HS-5 (cell line): ENCODE data around the gene PRKCA.
"Not testable (repeated sequence)": the region's sequence is repeated elsewhere in the genome, so short reads cannot be mapped to it uniquely, and the experiment has no call there.

Experiments used
- DNase-seq: peaks from one replicate; pipeline ENCODE4 v3.0.0-alpha.2; 2012; ENCODE audit warnings: low read depth

The PRKCA gene

DNA sequence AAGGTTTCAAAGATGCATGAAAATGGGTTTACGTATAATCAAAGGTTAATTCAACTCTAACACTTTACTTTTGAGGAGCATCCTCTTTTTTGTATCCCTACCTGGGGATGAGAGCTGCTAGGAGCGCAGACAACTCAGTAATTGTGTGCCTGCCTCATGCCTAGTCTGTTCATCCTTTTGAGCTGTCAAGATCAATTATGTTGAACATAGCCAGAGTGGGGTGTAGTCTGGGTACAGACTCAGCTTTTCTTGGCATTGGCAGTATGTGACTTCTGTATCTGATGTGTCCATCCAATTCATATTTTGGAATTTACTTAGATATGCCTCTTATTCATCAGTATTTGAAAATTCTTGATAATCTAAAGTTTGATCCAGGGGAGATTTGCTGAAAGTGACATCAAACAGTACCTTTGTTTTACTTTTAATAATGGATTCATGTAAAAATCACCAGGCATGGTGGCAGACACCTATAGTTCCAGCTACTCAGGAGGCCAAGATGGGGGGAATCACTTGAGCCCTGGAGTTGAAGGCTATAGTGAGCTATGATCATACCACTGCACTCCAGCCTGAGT, 24.1 kb downstream of the PRKCA start:
- no peak for DNase-seq

DNA sequence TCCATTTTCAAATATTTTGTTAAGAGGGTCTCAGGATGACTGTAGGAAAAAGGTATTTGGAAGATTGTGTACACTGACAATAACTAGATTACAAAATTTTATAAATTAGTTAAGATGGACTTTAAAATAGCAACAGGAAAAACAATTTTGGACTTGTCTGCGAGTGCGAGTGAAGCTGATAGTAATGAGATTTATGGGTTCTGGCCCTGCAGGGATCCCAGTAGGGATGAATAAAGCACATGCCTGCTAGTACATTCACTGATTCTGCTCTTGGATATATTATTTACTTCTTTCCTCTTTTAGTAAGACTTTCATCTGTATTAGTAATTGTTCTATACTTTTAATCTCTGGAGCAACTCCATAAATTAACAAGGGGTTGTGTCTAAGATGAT, 28.2 kb downstream of the PRKCA start:
- no peak for DNase-seq

DNA sequence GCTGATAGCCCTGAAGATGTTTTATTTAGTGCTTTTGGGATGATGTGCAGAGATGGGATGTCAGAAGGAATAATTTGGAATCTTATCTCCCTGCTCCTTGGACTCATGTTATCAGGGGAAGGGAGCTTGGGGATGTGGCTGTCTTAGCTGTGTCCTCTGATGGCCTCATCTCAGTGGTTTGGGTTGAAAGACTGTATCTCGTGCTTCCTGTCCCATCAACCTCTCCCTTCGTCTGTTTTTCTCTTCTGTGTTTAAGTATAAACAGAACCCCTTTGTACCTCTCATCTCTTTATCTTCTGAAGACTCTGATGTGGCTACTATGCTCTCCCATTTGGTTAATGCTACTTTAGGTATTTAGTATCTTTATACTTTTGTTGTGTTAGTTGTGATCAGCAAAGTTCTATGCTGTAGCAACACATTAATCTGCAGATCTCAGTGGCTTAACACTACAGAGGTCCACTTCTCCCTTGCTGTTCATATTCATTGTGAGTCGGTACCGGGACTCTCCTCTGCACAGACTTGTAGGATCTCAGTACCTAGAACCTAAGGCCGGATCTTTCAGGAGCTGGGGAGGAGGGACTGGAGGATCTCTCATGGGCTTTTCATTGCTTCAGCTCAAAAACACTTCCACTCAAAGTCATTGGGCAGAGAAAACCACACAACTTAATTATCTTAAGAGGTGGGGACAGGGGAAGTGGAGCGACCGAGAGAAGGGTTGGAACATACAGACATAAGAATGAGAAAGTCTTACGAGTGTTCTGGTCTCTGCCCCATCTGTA, 28.8 kb downstream of the PRKCA start:
- DNase-seq = no peak

DNA sequence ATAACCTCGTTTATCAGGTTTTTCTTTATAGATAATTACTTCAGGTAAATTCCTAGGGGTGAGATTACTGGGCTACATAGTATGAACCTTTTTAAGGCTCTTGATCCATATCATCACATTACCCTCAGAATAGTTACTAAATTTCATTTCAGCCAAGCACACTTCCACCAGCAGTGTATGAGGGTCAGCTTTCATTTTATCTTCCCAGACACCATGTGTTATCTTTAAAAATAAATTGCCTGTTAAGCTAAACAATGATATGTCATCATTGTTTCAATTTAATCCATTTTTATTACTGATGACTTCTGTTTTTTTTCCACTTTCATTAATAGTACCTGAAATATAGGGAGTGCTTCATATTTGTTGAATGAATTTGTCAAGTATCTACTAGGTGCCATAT, 33.4 kb downstream of the PRKCA start:
- no peak for DNase-seq

DNA sequence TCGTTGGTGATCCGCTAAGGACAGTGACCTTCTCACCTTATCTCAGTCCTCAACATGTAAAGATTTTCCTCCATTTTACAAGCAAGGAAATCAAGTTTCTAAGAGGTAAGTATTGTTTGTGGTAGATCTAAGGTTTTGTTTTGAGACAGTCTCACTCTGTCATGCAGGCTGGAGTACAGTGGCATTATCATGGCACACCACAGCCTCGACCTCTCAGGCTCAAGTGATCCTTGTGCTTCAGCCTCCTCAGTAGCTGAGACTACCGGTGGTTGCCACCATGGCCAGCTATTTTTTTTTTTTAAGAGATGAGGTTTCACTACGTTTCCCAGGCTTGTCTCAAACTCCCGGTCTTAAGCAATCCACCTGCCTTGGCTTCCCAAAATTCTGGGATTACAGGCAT, 34.9 kb downstream of the PRKCA start:
- no peak for DNase-seq

DNA sequence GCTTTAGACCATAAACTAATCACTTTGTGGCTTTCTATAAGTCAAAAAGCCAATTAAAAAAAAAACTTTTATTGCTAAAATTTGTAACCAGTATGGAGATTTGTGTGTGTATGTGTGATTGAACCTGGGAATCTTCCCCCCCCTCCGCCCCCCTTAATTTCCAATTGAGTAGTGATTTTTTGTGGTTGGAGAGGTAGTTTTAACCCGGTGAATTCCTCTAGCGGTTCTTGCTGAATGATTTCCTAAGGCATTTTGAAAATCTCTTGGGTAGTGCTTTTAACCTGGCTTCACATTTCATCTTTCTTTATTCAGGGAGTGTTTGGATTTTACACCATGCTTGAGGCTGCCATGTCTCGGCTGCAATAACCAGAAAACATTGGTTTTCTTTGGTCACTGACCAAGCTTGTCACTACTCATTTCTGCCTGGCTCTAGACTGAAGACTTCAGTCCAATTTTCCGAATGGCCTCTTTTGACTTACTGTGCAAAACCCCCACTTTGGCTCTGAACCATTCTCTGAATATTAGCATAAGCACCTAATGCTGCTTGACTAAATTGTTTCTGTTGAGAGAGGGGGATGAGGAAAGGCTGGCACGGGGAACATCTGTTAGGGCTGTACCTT, 35.6 kb downstream of the PRKCA start:
- DNase-seq = no peak

DNA sequence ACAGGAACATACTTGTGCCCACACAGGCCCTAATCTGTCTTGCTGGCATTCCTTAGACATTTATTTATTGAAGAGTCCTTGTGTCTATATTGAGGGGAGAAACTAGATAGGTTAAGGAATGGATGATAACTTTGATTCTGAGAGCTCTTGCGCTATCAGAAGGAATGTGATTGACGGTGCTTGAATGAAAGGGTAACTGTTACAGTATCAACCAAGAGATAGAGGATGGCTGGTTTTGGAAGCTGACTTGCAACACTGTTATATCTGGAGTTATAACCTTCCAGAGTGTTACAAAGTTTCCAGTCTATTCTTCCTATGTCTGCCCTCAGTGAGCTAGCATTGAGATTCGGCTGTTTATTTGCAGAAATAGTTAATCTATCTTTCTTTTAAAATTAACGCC, 36.5 kb downstream of the PRKCA start:
- DNase-seq = no peak

DNA sequence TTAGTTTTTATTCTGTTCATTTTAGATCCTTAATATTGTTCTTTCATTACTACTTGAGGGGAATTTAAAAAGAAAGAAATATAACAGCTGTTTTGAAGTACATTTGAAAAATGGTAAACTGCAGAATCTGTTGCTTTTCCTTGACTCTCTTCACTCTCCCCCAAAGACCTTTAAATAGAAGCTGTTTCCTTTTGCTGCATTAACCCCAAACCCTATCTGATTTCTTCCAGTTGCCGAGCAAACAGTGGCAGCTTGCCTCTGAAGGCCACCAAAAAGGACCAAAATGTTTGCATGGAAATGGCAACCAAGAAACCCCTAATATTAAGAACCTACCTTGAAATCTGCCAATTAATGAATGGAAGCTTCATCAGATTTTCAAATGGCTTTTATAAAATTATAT, 37.1 kb downstream of the PRKCA start:
- no peak for DNase-seq

DNA sequence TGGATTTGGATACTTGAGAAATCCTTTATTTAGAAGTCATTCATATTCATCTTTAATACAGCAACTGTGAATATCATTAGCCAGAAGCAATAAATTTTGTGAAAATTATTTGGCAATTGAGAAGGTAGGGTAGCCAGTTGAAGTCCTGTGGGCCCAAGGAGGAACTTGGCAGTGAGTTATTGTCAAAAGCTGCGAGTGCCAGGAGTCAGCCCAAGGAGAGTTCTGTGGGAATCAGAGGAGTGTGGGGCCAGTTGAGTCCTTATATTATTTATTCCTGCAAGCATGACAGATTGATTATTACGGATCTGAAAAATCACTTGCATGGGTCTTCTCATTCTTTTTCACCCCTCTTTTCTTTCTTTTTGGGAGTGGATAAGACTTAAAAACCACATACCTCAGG, 38.3 kb downstream of the PRKCA start:
- DNase-seq = no peak

DNA sequence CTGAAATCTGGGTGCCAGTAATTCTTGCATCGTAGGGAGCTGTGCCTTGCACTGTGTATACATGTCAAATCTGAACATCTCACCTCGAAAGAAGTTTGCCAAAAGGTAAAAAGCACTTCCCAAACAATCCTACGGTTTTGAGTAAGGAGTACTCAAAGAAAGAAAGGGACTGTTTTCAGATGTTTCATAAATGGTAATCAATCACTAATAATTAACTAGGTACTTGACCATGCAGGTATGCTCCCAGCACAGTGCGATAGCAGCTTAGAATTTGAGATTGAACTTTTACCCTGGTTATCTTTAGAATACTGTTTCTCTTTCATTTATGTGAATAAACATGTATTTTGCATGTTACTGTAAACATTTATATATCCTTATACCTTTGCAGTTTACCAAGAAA, 39.0 kb downstream of the PRKCA start:
- DNase-seq = no peak

DNA sequence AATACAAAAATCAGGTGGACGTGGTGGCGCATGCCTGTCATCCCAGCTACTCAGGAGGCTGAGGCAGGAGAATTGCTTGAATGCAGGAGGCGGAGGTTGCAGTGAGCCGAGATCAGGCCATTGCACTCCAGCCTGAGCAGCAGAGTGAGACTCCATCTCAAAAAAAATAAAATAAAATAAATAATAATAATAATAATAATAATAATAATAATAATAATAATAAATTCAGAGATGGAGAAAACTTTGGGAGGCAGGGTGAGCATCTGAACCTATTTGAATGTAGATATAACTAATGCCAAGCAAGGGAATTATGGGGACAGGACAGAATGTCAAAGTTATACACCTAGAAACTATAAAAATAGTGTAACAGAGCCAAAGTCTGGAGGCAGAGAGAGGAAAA, 39.9 kb downstream of the PRKCA start:
- DNase-seq = not testable (repeated sequence)

DNA sequence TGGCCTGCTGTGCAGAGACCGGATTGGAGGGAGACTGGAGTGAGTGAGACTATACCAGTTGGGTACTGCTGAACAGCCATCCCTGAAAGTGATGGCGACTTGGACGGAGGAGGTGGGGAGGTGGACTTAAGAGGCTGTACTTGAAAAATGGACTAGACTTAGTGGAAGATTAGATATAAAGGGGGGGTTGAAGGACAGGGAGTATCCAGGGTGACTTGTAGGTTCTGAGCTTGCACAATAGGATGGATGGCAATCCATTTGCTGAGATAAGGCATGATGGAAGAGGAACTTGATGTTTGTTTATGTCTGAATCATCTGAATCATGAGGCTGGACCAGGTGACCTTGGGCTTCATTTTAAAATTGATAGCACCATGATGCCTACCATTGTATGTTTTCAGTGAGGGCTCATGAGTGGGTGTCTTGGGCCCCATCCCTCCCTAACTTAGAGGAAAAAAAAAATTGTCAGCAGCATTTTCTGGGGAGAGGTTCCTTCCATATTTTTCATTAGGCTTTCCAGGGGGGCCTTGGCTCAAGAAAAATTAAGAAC, 41.2 kb downstream of the PRKCA start:
- DNase-seq = no peak

DNA sequence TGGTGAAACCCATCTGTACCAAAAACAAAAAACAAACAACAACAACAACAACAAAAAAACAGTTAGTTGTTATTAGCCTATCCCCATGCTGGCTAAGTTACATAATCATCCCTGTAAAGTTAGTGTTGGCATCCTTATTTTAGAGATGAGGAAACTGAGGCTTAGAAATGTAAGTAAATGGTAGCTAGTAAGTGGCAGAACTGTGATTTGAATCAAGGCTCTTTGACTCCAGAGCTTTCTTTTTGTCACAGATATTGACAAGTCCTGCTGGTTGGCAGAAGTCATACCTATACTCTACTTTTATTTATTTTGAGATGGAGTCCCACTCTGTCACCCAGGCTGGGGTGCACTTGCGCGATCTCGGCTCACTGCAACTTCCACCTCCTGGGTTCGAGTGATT, 42.1 kb downstream of the PRKCA start:
- no peak for DNase-seq

DNA sequence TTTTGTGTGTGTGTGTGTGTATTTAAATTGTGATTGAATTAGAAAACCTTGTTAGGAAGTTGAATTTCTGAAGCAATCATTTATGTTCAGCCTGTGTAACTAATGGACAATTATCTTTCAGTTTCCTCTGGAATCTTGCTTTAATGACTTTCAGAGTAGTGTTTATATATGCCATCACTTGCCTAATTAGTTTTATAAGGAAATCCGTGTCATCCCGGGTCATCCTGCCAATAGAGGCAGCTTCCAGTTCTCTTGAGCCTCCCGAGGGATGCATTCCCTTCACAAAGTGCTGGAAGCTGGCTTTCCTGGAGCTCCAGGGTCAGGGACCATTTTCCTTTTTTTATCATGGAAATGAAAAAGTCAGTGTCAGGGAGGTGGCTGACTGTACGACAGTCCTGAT, 42.9 kb downstream of the PRKCA start:
- DNase-seq = no peak

DNA sequence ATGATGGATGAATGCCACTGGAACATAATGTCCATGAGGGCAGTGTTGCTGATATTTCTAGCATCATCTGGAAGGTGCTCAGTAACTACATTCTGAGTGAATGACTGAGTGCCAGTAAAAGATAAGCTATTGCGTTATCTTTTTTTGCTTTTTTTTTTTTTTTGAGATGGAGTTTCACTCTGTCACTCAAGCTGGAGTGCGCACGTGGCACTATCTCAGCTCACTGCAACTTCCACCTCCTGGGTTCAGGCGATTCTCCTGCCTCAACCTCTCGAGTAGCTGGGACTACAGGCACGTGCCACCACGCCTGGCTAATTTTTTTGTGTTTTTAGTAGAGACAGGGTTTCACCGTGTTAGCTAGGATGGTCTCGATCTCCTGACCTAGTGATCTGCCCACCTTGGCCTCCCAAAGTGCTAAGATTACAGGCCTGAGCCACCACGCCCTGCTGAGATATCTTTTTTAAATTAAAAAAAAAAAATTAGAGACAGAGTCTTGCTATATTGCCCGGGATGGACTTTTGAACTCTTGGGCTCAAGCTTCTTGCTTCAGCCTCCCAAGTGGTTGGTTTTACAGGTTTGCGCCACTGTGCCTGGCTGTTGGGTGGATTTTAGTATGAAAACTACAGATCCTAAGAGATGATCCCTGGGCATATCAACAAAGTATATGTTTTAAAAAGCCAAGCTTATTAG, 43.7 kb downstream of the PRKCA start:
- not testable (repeated sequence) for DNase-seq

DNA sequence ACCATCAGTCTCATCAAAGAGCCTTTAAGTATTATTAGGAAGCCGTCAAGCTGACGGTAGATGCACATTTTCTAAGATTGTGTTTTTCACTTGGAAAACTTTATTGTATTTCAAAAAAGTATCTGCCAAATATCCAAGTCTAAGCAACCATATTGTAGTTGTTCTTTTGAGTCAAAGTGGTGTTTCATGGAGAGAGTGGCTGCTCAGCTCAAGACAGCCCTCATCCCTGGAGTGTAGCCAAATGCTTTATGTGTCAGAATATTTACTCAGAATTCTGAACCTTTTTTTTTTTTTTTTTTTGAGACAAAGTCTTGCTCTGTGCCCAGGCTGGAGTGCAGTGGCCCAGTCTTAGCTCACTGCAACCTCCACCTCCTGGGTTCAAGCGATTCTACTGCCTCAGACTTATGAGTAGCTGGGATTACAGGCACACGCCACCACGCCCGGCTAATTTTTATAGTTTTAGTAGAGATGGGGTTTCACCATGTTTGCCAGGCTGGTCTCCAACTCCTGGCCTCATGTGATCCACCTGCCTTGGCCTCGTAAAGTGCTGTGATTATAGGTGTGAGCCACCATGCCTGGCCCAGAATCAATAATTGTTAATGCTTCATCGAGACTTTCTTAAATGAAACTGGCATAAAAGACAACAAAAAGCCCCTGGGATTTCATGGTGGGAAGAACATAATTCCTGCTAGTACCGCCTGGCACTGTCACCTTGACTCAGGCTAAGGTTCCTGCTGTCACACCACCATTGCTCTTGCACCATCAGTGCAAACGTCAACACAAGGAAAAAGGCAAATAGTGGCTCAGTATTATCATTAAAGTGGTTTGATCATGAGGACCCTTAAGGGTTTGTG, 45.5 kb downstream of the PRKCA start:
- no peak for DNase-seq

DNA sequence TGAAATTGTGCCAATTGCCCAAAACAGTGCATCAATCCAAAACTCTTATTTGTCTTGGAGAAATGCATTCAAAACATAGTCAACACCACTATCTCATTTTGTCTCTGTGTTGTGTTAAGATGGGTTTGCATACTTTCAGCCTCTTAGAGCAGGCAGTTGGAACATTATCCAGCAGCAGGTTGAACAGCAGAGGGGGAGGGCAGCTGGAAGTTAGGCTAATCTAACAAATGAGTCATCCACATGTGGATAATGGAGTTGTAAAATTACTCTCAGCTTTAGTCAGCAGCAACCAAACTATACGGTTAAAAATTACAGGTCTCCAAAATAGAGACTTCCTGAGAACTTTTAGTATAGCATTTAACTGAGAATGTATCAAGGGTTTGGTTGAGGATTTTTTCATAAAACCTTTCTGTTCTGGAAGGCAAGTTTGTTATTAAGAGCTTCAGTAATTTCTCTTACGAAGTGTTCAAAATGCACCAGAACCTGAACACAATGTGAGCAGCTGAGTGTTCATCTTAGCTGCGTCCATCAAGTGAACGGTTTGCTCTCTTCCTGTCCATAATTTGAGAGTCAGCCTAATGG, 46.3 kb downstream of the PRKCA start:
- peak; percentile 60 for DNase-seq

DNA sequence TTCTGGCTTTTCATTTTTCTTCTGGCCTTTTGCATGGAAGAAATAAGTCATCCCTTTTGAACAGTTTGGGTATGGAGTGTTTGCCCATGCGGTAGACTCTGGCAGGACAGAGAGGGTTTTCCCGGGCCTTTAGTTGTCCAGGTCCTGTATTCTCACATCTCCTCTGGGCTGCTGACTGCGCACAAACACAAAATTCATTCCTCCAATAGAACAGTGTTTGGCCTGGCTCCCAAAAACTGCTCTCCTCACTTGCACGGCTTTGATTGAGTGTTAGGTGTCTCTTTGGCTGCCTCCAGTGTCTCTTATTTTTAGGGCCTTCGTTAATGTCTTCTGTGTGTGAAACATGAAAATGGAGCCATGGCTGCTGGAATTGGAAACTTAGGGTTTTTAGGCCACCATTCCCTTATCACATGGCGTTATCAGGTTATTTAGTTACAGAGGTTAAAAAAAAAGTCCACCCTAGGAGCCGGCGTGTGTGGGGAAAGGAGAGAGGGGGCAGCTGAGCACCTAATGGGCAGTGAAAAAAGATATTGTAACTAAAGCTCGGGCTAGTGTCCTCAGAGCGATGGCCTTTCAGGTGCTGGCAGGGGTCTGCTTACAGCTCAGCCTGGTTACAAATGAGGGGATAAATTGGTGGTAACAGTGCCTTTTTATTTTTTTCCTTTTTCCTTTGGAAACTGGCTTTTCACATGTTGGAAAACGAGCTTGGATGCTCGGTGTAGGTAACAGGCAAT, 47.3 kb downstream of the PRKCA start:
- DNase-seq = no peak

DNA sequence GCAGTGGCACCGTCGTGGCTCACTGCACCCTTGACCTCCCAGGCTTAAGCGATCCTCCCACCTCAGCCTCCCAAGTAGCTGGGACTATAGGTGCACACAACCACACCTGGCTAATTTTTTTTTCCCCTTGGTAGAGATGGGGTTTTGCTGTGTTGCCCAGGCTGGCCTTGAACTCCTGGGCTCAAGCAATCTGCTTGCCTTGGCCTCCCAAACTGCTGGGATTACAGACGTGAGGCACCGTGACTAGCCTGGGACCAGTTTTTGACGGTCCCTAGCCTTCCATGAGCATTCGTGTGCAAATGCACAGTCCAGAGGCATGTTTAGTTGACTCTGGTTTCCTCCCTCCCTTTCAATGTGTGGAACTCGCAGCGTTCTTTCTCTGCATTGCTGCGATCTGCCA, 48.2 kb downstream of the PRKCA start:
- DNase-seq = not testable (repeated sequence)

DNA sequence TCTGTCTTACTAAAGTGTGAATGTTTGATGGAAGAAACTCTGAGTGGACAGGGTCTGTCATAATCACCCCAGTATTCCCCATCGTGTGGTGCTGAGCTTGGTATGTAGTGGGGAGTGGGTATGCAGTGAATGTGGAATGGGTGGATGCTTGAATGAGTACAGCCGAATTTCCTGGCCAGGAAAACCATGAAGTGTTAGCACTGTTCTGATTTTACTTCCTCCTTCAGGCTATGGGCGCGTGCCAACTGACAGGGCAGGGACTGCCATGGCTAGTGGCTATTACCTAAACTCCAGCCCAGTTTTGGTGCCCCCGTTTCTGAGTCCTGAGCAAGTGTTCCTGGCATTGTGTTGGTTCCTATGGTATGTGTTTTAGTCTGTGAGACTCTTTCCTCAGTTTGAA, 48.6 kb downstream of the PRKCA start:
- DNase-seq = no peak

DNA sequence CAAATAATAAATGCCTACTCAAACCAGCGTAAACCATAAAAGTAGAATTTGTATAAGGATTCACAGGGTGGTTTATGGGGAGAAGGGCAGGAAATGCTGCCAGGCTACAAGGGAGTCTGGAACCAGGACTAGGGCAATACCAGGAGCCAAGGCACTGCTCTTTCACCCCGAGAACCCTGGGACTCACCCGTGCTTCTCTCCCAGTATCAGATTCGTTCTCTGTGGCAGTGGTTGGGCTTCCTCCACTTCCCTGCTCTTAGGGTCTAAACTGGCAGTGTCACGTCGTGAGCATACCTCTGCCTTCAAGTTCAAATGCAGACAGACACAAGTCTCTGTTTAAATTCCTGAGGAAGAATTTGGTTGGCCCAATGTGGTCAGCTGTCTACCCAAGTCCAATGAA, 49.3 kb downstream of the PRKCA start:
- no peak for DNase-seq
